ENCODE measurements around the gene PLD1.

Gene PLD1

DNA sequence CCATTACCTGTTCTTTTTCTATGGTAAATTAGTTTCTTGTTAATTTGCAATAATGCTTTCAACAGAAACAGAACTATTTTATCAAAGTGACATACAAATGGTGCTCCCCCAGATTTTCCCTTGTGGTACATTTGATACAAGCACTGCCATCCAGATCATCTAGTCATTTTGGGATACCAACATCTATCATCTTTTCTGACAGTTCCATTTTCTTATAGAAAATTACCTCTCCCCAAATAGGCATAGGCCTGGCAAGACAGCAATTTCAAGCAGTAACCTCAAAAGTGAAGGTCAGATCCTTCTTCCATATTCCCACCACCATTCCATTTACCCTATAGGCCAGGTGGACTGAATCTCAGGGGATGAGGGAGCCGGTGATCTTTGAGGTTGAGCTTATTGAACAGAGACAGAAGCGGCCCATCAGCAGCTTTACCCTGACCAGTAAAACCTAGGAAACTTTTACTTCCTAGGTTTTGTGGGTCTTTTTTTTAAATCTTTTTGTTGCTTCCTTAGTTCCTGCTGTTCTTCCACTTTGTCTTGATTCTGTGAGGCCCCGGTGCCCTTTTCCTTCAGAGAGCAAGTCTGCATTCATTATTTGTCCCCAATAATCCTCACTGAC lies 3.1 kb upstream of the PLD1 start:
- Histone ChIP-seq H3K9me3 (ENCODE audit: control insufficient read depth, insufficient read depth, low read depth, low read length) (no peaks in the 10 kb centered on the region), H3K36me3 (ENCODE audit: control insufficient read depth in 2 of 2, insufficient read depth in 1 of 2, low read length in 2 of 2) (no peaks in the 10 kb centered on the region), H3K27ac (ENCODE audit: extremely low read depth, low read depth, low read length) (no peak overlapping the region), H3K4me3 (ENCODE audit: low read depth, low read length) (no peak overlapping the region), H3K4me1 (ENCODE audit: control insufficient read depth, insufficient read depth, low read length) (no peaks in the 10 kb centered on the region)
- POLR2A ChIA-PET: no interaction called here
- TF ChIP-seq ZNF155 (tag by site-specific recombination; IDR thresholded peaks at IDR 0.05): no peak
- TF ChIP-seq ZNF221 (tag by site-specific recombination; IDR thresholded peaks at IDR 0.05; ENCODE audit: borderline replicate concordance): no peak
- no peak for TF ChIP-seq PRDM4 (tag by site-specific recombination; IDR thresholded peaks at IDR 0.05)
- no peak for TF ChIP-seq ZNF37A (tag by site-specific recombination; IDR thresholded peaks at IDR 0.05)
- TF ChIP-seq ZNF549 (tag by site-specific recombination; IDR thresholded peaks at IDR 0.05): no peak
- TF ChIP-seq ZNF529 (tag by site-specific recombination; IDR thresholded peaks at IDR 0.05; ENCODE audit: insufficient replicate concordance): no peak
- no peak for TF ChIP-seq ZNF140 (tag by site-specific recombination; IDR thresholded peaks at IDR 0.05)
- TF ChIP-seq, protein P1, sequence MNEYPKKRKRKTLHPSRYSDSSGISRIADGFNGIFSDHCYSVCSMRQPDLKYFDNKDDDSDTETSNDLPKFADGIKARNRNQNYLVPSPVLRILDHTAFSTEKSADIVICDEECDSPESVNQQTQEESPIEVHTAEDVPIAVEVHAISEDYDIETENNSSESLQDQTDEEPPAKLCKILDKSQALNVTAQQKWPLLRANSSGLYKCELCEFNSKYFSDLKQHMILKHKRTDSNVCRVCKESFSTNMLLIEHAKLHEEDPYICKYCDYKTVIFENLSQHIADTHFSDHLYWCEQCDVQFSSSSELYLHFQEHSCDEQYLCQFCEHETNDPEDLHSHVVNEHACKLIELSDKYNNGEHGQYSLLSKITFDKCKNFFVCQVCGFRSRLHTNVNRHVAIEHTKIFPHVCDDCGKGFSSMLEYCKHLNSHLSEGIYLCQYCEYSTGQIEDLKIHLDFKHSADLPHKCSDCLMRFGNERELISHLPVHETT (tag by site-specific recombination; IDR thresholded peaks at IDR 0.05): no peak
- TF ChIP-seq ZNF146 (tag by site-specific recombination; IDR thresholded peaks at IDR 0.05): no peak
- no peak for TF ChIP-seq SP3 (tag by site-specific recombination; IDR thresholded peaks at IDR 0.05)
- TF ChIP-seq ZNF600 (tag by site-specific recombination; IDR thresholded peaks at IDR 0.05): no peak
- no peak for TF ChIP-seq PRDM2 (tag by site-specific recombination; IDR thresholded peaks at IDR 0.05; ENCODE audit: borderline replicate concordance)
- TF ChIP-seq TCF7L2 (IDR thresholded peaks at IDR 0.05; ENCODE audit: borderline replicate concordance, low read depth, low read length): no peak
- TF ChIP-seq, protein P2, sequence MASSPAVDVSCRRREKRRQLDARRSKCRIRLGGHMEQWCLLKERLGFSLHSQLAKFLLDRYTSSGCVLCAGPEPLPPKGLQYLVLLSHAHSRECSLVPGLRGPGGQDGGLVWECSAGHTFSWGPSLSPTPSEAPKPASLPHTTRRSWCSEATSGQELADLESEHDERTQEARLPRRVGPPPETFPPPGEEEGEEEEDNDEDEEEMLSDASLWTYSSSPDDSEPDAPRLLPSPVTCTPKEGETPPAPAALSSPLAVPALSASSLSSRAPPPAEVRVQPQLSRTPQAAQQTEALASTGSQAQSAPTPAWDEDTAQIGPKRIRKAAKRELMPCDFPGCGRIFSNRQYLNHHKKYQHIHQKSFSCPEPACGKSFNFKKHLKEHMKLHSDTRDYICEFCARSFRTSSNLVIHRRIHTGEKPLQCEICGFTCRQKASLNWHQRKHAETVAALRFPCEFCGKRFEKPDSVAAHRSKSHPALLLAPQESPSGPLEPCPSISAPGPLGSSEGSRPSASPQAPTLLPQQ (tag by site-specific recombination; IDR thresholded peaks at IDR 0.05): no peak
- TF ChIP-seq, protein P3, sequence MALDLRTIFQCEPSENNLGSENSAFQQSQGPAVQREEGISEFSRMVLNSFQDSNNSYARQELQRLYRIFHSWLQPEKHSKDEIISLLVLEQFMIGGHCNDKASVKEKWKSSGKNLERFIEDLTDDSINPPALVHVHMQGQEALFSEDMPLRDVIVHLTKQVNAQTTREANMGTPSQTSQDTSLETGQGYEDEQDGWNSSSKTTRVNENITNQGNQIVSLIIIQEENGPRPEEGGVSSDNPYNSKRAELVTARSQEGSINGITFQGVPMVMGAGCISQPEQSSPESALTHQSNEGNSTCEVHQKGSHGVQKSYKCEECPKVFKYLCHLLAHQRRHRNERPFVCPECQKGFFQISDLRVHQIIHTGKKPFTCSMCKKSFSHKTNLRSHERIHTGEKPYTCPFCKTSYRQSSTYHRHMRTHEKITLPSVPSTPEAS (tag by site-specific recombination; IDR thresholded peaks at IDR 0.05): no peak
- TF ChIP-seq SP2 (tag by site-specific recombination; IDR thresholded peaks at IDR 0.05): no peak
- TF ChIP-seq ZNF335 (tag by site-specific recombination; conservative IDR thresholded peaks at IDR 0.05): no peak
- TF ChIP-seq HOXC10 (CRISPR knock-in tag; IDR thresholded peaks at IDR 0.05): no peak
- TF ChIP-seq SCRT1 (tag by site-specific recombination; IDR thresholded peaks at IDR 0.05; ENCODE audit: borderline replicate concordance): no peak
- CTCF ChIA-PET: no interaction called here

Data from HEK293 (cell line).